K562 (cell line): ENCODE data around the gene NTRK2. TPM values are rescaled to one million over a fixed set of nuclear protein-coding genes. Genes with fewer than 3 reads are reported as not detected.

Experiments
- ATAC-seq: fragments of 200-7000 bp; cut with Tn5 transposase; 3 replicates; pipeline ENCODE4 v1.9.1; 2020; ENCODE audit warnings: moderate library complexity
- BruUV-seq: library from RNA; stranded (reverse); fragments of 400-500 nt; replicated peaks from 2 replicates; lab custom pipeline; 2021; lab: Mats Ljungman, UMichigan
- CTCF ChIA-PET: fragments of 300-600 bp; formaldehyde crosslinking; extraction: SDS; loops from one replicate; lab custom pipeline; 2021; ENCODE audit warnings: low intra/inter-chr PET ratio; lab: Yijun Ruan, JAX
- POLR2A ChIA-PET: fragments of 300-600, 350-650 bp; sonication (Branson Sonifier 250); formaldehyde crosslinking; extraction: SDS; loops from one replicate; lab custom pipeline; 2021; ENCODE audit warnings: antibody characterized with exemption, inconsistent platforms; lab: Yijun Ruan, JAX
- DNase-seq, 4 experiments: peaks; one replicate each; pipeline versions ENCODE4 v3.0.0 to v3.0.0-alpha.2; 2011 to 2018; ENCODE audit warnings: low spot score in 3 of 4, mixed read lengths in 3 of 4; ENCODE audit errors: extremely low read depth in 1 of 4
- FAIRE-seq: peaks from 2 replicates; lab custom pipeline; 2011; peaks lifted over from hg19 to GRCh38; lab: Jason Lieb, UNC
- H2AFZ ChIP-seq: 2 replicates; pipeline ENCODE4 v1.6.0; 2011; ENCODE audit warnings: low read depth, low read length, control low read depth, inconsistent platforms
- H3K27ac ChIP-seq: fragments of 200-600 bp; 3 replicates; pipeline ENCODE4 v1.8.0; 2011; ENCODE audit warnings: low read depth, mild to moderate bottlenecking, control low read depth, inconsistent platforms, low read length, moderate library complexity, mixed read lengths; ENCODE audit errors: extremely low read depth
- H3K27me3 ChIP-seq, 2 experiments: fragments of 300-600 bp in 1 of 2; 2 replicates in 1 of 2; 3 replicates in 1 of 2; pipeline versions ENCODE4 v1.6.0 to v1.8.0; 2011; ENCODE audit warnings: inconsistent platforms in 2 of 2, low read length in 2 of 2, mild to moderate bottlenecking in 1 of 2, mixed read lengths in 1 of 2, moderate library complexity in 1 of 2; ENCODE audit not compliant: control insufficient read depth in 2 of 2, insufficient read depth in 2 of 2
- H3K36me3 ChIP-seq: fragments of 300-600 bp; 3 replicates; pipeline ENCODE4 v1.8.0; 2011; ENCODE audit warnings: mild to moderate bottlenecking, low read length, inconsistent platforms; ENCODE audit not compliant: control insufficient read depth, insufficient read depth
- H3K4me1 ChIP-seq, 2 experiments: fragments of 200-600 bp in 1 of 2; replicated peaks in 1 of 2; 2 replicates in 1 of 2; 3 replicates in 1 of 2; pipeline versions ENCODE4 v1.5.1 to v1.8.0; 2011; ENCODE audit warnings: inconsistent platforms in 2 of 2, low read length in 2 of 2, mild to moderate bottlenecking in 1 of 2, mixed read lengths in 1 of 2, moderate library complexity in 1 of 2; ENCODE audit not compliant: control insufficient read depth in 2 of 2, insufficient read depth in 2 of 2
- H3K4me2 ChIP-seq: 2 replicates; pipeline ENCODE4 v1.6.1; 2011; ENCODE audit warnings: low read length, control low read depth, inconsistent platforms, mixed read lengths; ENCODE audit not compliant: insufficient read depth
- H3K4me3 ChIP-seq: fragments of 200-600 bp; sonication (generic), shearing (Covaris generic); 2 replicates; pipeline ENCODE4 v1.5.1; 2016; ENCODE audit warnings: control low read depth, inconsistent platforms
- H3K79me2 ChIP-seq: fragments of 200-600 bp; 3 replicates; pipeline ENCODE4 v1.8.0; 2011; ENCODE audit warnings: low read length, inconsistent platforms; ENCODE audit not compliant: control insufficient read depth, insufficient read depth
- H3K9ac ChIP-seq, 2 experiments: 2 replicates each; pipeline versions ENCODE4 v1.6.0 to v1.6.1; 2011; ENCODE audit warnings: low read depth in 2 of 2, low read length in 2 of 2, control low read depth in 1 of 2, inconsistent platforms in 1 of 2, mild to moderate bottlenecking in 1 of 2, mixed read lengths in 1 of 2; ENCODE audit not compliant: insufficient read depth in 1 of 2
- H3K9me1 ChIP-seq: one replicate; pipeline ENCODE4 v1.6.0; 2011; ENCODE audit warnings: inconsistent platforms, mild to moderate bottlenecking, low read length, moderate library complexity; ENCODE audit not compliant: control insufficient read depth, insufficient read depth
- H3K9me3 ChIP-seq: replicated peaks from 2 replicates; pipeline ENCODE4 v1.5.1; 2011; ENCODE audit warnings: low read depth, low read length, inconsistent platforms; ENCODE audit not compliant: control insufficient read depth, insufficient read depth
- H4K20me1 ChIP-seq: replicated peaks from 2 replicates; pipeline ENCODE4 v1.6.1; 2011; ENCODE audit warnings: low read length, inconsistent platforms, mixed read lengths; ENCODE audit not compliant: control insufficient read depth, insufficient read depth
- DEAF1 ChIP-seq: fragments of 450-650 bp; formaldehyde crosslinking; IDR thresholded peaks from 2 replicates; pipeline ENCODE4 v1.4.0; 2020; ENCODE audit warnings: mild to moderate bottlenecking, moderate library complexity
- E2F5 ChIP-seq: sonication (generic); formaldehyde crosslinking; IDR thresholded peaks from 2 replicates; pipeline ENCODE4 v1.8.0; 2022; ENCODE audit warnings: mild to moderate bottlenecking, missing genetic modification reagents
- ESRRB ChIP-seq: fragments of 250-450 bp; sonication (Bioruptor Pico); IDR thresholded peaks from 2 replicates; pipeline ENCODE4 v1.5.0; 2020; ENCODE audit warnings: mild to moderate bottlenecking, moderate library complexity, borderline replicate concordance
- HEY1 ChIP-seq: fragments of 250-450 bp; sonication (Bioruptor Pico); IDR thresholded peaks from 2 replicates; pipeline ENCODE4 v1.5.0; 2020; ENCODE audit warnings: mild to moderate bottlenecking, moderate library complexity, borderline replicate concordance
- NFIX ChIP-seq: fragments of 250-450 bp; sonication (Bioruptor Pico); IDR thresholded peaks from 2 replicates; pipeline ENCODE4 v1.4.0; 2020; ENCODE audit warnings: low read depth, mild to moderate bottlenecking, moderate library complexity
- NFRKB ChIP-seq: fragments of 450-650 bp; IDR thresholded peaks from 2 replicates; pipeline ENCODE4 v1.6.1; 2016; ENCODE audit warnings: low read depth
- PHB2 ChIP-seq: fragments of 450-650 bp; IDR thresholded peaks from 2 replicates; pipeline ENCODE4 v1.6.1; 2017; ENCODE audit warnings: low read depth
- RB1 ChIP-seq: fragments of 450-650 bp; IDR thresholded peaks from 2 replicates; pipeline ENCODE4 v1.6.1; 2017; ENCODE audit warnings: low read depth, mild to moderate bottlenecking
- RBM34 ChIP-seq: fragments of 200-400 bp; formaldehyde crosslinking; IDR thresholded peaks from 2 replicates; pipeline ENCODE4 v1.6.1; 2018; ENCODE audit warnings: low read length, borderline replicate concordance; ENCODE audit not compliant: insufficient read depth
- TCFL5 ChIP-seq: fragments of 250-450 bp; sonication (Bioruptor Pico); conservative IDR thresholded peaks from 2 replicates; pipeline ENCODE4 v1.6.1; 2021; ENCODE audit warnings: mild to moderate bottlenecking, moderate library complexity, matching md5 sums
- ZNF140 ChIP-seq: fragments of 250-450 bp; sonication (Bioruptor Pico); IDR thresholded peaks from 2 replicates; pipeline ENCODE4 v1.8.0; 2021; ENCODE audit warnings: moderate library complexity, mild to moderate bottlenecking, inconsistent platforms
- ZNF212 ChIP-seq: fragments of 450-650 bp; formaldehyde crosslinking; IDR thresholded peaks from 2 replicates; pipeline ENCODE4 v1.4.0; 2020; ENCODE audit warnings: mild to moderate bottlenecking
- ZNF24 ChIP-seq: fragments of 450-650 bp; IDR thresholded peaks from 2 replicates; pipeline ENCODE4 v1.6.1; 2016
- WGBS: fragments of 100-300 bp; shearing (Covaris generic); methylation state at CpG from one replicate; pipeline ENCODE4 v1.1.6; 2016; ENCODE audit warnings: low coverage, mixed read lengths; ENCODE audit not compliant: insufficient coverage; ENCODE audit errors: missing lambda C conversion rate; 5-methylcytosine and 5-hydroxymethylcytosine counted together
- in situ Hi-C: fragments of 300-500 bp; cut with MboI; formaldehyde crosslinking; loops from 4 replicates; pipeline ENCODE4 v1.15.0; 2018; ENCODE audit warnings: inconsistent platforms, mixed read lengths
- intact Hi-C: fragments of 100-400 bp; cut with micrococcal nuclease; formaldehyde crosslinking; loops from 2 replicates; pipeline ENCODE4 v1.14.2; 2022
- polyA plus RNA-seq, 8 experiments: library from polyadenylated mRNA; depleted of rRNA in 4 of 8; stranded (reverse) in 5 of 8; unstranded in 3 of 8; fragments of >200 nt; fragmentation: Nextera tagmentation in 2 of 8; fragmentation: Illumina TruSeq in 1 of 8; extraction: Ambion mirVana in 2 of 8; extraction: Trizol in 1 of 8; gene quantifications; 2 replicates each; pipeline versions ENCODE4 v1.2.1 to v1.2.3, GENCODE V29; 2011 to 2014; ENCODE audit warnings: inconsistent platforms in 1 of 8, missing spikeins in 1 of 8
- total RNA-seq, 7 experiments: library from RNA; depleted of rRNA in 6 of 7; stranded (reverse); fragments of >200 nt in 6 of 7; fragmentation: Illumina TruSeq in 2 of 7; extraction: Trizol in 2 of 7; gene quantifications; 2 replicates each; pipeline versions ENCODE4 v1.2.1 to v1.2.3, GENCODE V29; 2011 to 2021; ENCODE audit warnings: low replicate concordance in 1 of 7
- TF ChIP-seq, protein P1 (sequence below), 2 experiments: fragments of 200-800 bp in 1 of 2; sonication (Bioruptor generic) in 1 of 2; sonication (generic) in 1 of 2; formaldehyde crosslinking in 1 of 2; IDR thresholded peaks in 1 of 2; conservative IDR thresholded peaks in 1 of 2; 2 replicates each; pipeline versions ENCODE4 v1.5.0 to v1.6.1; 2016 to 2020; ENCODE audit warnings: missing compliant biosample characterization in 1 of 2, missing genetic modification characterization in 1 of 2, missing genetic modification reagents in 1 of 2

NTRK2 gene
- total and polyA plus RNA-seq, 9 of the 15 experiments (the other 6 are each of a cell fraction or from before 2014, with no cell fraction given) = not detected

- no peak overlapping the region for H2AFZ ChIP-seq
- CTCF ChIA-PET = no interaction called here
- H4K20me1 ChIP-seq = no peaks in the 10 kb centered on the region
- no peak overlapping the region for H3K27ac ChIP-seq
- H3K9me1 ChIP-seq = no peaks in the 10 kb centered on the region
- in situ Hi-C loops = no loop called here
- no peak overlapping the region for H3K4me3 ChIP-seq
- H3K36me3 ChIP-seq = no peaks in the 10 kb centered on the region
- BruUV-seq = no TSS peak
- intact Hi-C loops = no loop called here
- H3K4me1 ChIP-seq = no peaks in the 10 kb centered on the region
- no peaks in the 10 kb centered on the region for H3K79me2 ChIP-seq
- H3K4me2 ChIP-seq = no peak overlapping the region
- ATAC-seq (no peak), DNase-seq (no peak), FAIRE-seq (no peak)
- no peaks in the 10 kb centered on the region for H3K27me3 ChIP-seq
- POLR2A ChIA-PET = no interaction called here
- 13% methylated on average over 5 of the region's 7 CpGs for WGBS
- H3K9me3 ChIP-seq = no peaks in the 10 kb centered on the region
- no peak overlapping the region for H3K9ac ChIP-seq
- TF ChIP-seq ZNF140 (CRISPR knock-in tag) (no peak), PHB2 (no peak), ZNF24 (no peak), ESRRB (CRISPR knock-in tag) (no peak), NFRKB (no peak), NFIX (CRISPR knock-in tag) (no peak), DEAF1 (CRISPR knock-in tag) (no peak), RBM34 (no peak), E2F5 (CRISPR knock-in tag) (no peak), HEY1 (CRISPR knock-in tag) (no peak), TCFL5 (no peak), RB1 (no peak), ZNF212 (CRISPR knock-in tag) (no peak)
- TF ChIP-seq, protein P1, sequence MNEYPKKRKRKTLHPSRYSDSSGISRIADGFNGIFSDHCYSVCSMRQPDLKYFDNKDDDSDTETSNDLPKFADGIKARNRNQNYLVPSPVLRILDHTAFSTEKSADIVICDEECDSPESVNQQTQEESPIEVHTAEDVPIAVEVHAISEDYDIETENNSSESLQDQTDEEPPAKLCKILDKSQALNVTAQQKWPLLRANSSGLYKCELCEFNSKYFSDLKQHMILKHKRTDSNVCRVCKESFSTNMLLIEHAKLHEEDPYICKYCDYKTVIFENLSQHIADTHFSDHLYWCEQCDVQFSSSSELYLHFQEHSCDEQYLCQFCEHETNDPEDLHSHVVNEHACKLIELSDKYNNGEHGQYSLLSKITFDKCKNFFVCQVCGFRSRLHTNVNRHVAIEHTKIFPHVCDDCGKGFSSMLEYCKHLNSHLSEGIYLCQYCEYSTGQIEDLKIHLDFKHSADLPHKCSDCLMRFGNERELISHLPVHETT (CRISPR knock-in tag; conservative IDR thresholded peaks at IDR 0.05 in 1 of 2, IDR thresholded peaks at IDR 0.05 in 1 of 2) = no peak
Measured at GRCh38 chr9:84669013-84669287, 579 bp upstream of the NTRK2 start.
